Activated CD8-positive, alpha-beta memory T cell treated with anti-CD3 and anti-CD28 coated beads, Interleukin-2, amount 50 U/mL, for 48 hours (primary cell): ENCODE results near the gene CCL24.
A peak's percentile ranks its signal among the peaks of the same experiment; 100 is the strongest.
"Not testable (repeated sequence)": the region's sequence is repeated elsewhere in the genome, so short reads cannot be mapped to it uniquely, and the experiment has no call there.

Source experiments
- DNase-seq: peaks from one replicate; pipeline ENCODE4 v3.0.0-alpha.2; 2020

CCL24 gene

GRCh38 chr7:75779035-75779434 is 34.6 kb downstream of the CCL24 start:
- DNase-seq: not testable (repeated sequence)

- peak; percentile 61 for DNase-seq
Measured at GRCh38 chr7:75776295-75776971, 37.2 kb downstream of the CCL24 start.

- not testable (repeated sequence) for DNase-seq
Measured at GRCh38 chr7:75773958-75774357, 39.6 kb downstream of the CCL24 start.

- no peak for DNase-seq
Measured at GRCh38 chr7:75772081-75773077, 41.2 kb downstream of the CCL24 start, which contains the start of gene CCL26. CCL26 (minus strand) TSS chr7:75772211; CDS start chr7:75772176, 35 bp downstream.

- DNase-seq: no peak
Measured at GRCh38 chr7:75771224-75771623, 42.4 kb downstream of the CCL24 start.

GRCh38 chr7:75762350-75762917 is 51.2 kb downstream of the CCL24 start:
- DNase-seq: no peak

- DNase-seq: not testable (repeated sequence)
Measured at GRCh38 chr7:75761801-75762200, 51.8 kb downstream of the CCL24 start.
